Measurements from ENCODE around the gene LKAAEAR1. TPM values are rescaled to one million over a fixed set of nuclear protein-coding genes. Genes with fewer than 3 reads are reported as not detected.

LKAAEAR1 gene
- total and polyA plus RNA-seq, 2 of the 13 experiments (the other 11 are each of a cell fraction or from before 2014, with no cell fraction given): not detected

GRCh38 chr20:64056639-64056888, 27.6 kb downstream of the LKAAEAR1 start (continued):
- TF ChIP-seq ZNF569 (CRISPR knock-in tag; IDR thresholded peaks at IDR 0.05; ENCODE audit: borderline replicate concordance) (no peak), TEAD2 (CRISPR knock-in tag; IDR thresholded peaks at IDR 0.05) (no peak), KLF15 (CRISPR knock-in tag; IDR thresholded peaks at IDR 0.05; ENCODE audit: borderline replicate concordance) (no peak; the same call in 1 of the 2 replicates), KLF11 (CRISPR knock-in tag; IDR thresholded peaks at IDR 0.05) (peak; percentile 29; the same call in 1 of the 2 replicates), MAF1 (CRISPR knock-in tag; IDR thresholded peaks at IDR 0.05; ENCODE audit: borderline replicate concordance) (peak; percentile 34; the same call in 1 of the 2 replicates), SMAD1 (CRISPR knock-in tag; IDR thresholded peaks at IDR 0.05; ENCODE audit: borderline replicate concordance, low read depth) (no peak), HBP1 (CRISPR knock-in tag; IDR thresholded peaks at IDR 0.05; ENCODE audit: low read depth) (no peak), SP5 (CRISPR knock-in tag; IDR thresholded peaks at IDR 0.05; ENCODE audit: borderline replicate concordance, low read depth) (peak; percentile 54), ZNF879 (CRISPR knock-in tag; IDR thresholded peaks at IDR 0.05) (0 out of 2 replicates have a peak, but pooled peaks have one; percentile 60), ZNF577 (CRISPR knock-in tag; IDR thresholded peaks at IDR 0.05; ENCODE audit: borderline replicate concordance, low read depth) (no peak), ZNF446 (CRISPR knock-in tag; IDR thresholded peaks at IDR 0.05) (no peak), CENPX (CRISPR knock-in tag; IDR thresholded peaks at IDR 0.05) (no peak), TFDP1 (CRISPR knock-in tag; IDR thresholded peaks at IDR 0.05; ENCODE audit: borderline replicate concordance) (no peak), LBX2 (CRISPR knock-in tag; IDR thresholded peaks at IDR 0.05; ENCODE audit: borderline replicate concordance) (no peak), HNRNPLL (IDR thresholded peaks at IDR 0.05; ENCODE audit: low read depth, low read length, poor library complexity, severe bottlenecking) (no peak), GABPB1 (CRISPR knock-in tag; IDR thresholded peaks at IDR 0.05) (no peak), KMT2A (CRISPR knock-in tag; IDR thresholded peaks at IDR 0.05) (no peak), ZNF780A (CRISPR knock-in tag; IDR thresholded peaks at IDR 0.05) (no peak), TP53 (CRISPR knock-in tag; conservative IDR thresholded peaks at IDR 0.05) (no peak), ZNF503 (CRISPR knock-in tag; IDR thresholded peaks at IDR 0.05) (no peak), ZNF431 (CRISPR knock-in tag; IDR thresholded peaks at IDR 0.05; ENCODE audit: borderline replicate concordance, low read depth) (no peak), ZSCAN31 (CRISPR knock-in tag; IDR thresholded peaks at IDR 0.05; ENCODE audit: low read depth) (no peak; the same call in 1 of the 2 replicates), ZNF687 (CRISPR knock-in tag; IDR thresholded peaks at IDR 0.05) (no peak)

Data from HepG2 (cell line).